ENCODE measurements around the gene SDR42E2. TPM values are rescaled to one million over a fixed set of nuclear protein-coding genes. Genes with fewer than 3 reads are reported as not detected.

SDR42E2 gene
- total RNA-seq, 1 experiment from 2014 or later = 0.05 TPM

DNA sequence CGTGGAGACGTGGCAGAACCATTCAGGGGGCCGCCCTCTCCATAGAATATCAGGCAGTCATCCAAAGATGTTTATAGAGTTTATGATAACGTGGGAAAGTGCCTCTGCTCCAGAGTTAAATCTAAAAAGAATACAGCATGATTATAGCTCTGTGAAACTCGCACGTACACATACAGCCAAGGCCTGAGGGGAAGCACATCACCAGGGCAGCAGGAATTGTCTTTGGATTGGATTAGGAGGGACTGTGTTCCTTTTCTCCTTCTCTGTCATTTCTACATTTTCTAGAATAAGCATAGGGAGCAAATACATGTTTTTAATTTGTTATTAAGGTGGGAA is 70.7 kb downstream of the SDR42E2 start:
- intact Hi-C loops (cut with micrococcal nuclease; ENCODE audit: unreplicated experiment) = no loop called here
- no peaks in the 10 kb centered on the region for H3K27me3 ChIP-seq (ENCODE audit: control insufficient read depth, insufficient read depth, low read length)
- peaks cover 8% of the 10 kb centered on the region; the same call in 1 of the 2 replicates for H3K4me1 ChIP-seq (ENCODE audit: control insufficient read depth, insufficient read depth, low read length)
- H3K36me3 ChIP-seq (ENCODE audit: control insufficient read depth, insufficient read depth, low read length) = no peaks in the 10 kb centered on the region
- DNase-seq (ENCODE audit: low read depth, low spot score) = no peak
- in situ Hi-C loops (cut with HindIII; ENCODE audit: low pct_unique_long_range_greater_than_20kb, low sequenced_read_pairs) = no loop called here
- peak overlapping the region in 1 of 2 experiments; percentile 43; a peak in 2 of 4 replicates for H3K4me3 ChIP-seq (ENCODE audit: low read depth in 2 of 2, low read length in 2 of 2)
- CTCF ChIA-PET = no interaction called here
- no peaks in the 10 kb centered on the region for H3K9me3 ChIP-seq (ENCODE audit: control insufficient read depth, insufficient read depth, low read depth, low read length)
- no TSS peak for BruUV-seq (replicated peaks)
- TF ChIP-seq POLR2AphosphoS5 (IDR thresholded peaks at IDR 0.05; ENCODE audit: low read depth, low read length) = no peak
- no peak for TF ChIP-seq TCF7L2 (IDR thresholded peaks at IDR 0.05; ENCODE audit: low read depth, low read length)
- TF ChIP-seq, protein P1, sequence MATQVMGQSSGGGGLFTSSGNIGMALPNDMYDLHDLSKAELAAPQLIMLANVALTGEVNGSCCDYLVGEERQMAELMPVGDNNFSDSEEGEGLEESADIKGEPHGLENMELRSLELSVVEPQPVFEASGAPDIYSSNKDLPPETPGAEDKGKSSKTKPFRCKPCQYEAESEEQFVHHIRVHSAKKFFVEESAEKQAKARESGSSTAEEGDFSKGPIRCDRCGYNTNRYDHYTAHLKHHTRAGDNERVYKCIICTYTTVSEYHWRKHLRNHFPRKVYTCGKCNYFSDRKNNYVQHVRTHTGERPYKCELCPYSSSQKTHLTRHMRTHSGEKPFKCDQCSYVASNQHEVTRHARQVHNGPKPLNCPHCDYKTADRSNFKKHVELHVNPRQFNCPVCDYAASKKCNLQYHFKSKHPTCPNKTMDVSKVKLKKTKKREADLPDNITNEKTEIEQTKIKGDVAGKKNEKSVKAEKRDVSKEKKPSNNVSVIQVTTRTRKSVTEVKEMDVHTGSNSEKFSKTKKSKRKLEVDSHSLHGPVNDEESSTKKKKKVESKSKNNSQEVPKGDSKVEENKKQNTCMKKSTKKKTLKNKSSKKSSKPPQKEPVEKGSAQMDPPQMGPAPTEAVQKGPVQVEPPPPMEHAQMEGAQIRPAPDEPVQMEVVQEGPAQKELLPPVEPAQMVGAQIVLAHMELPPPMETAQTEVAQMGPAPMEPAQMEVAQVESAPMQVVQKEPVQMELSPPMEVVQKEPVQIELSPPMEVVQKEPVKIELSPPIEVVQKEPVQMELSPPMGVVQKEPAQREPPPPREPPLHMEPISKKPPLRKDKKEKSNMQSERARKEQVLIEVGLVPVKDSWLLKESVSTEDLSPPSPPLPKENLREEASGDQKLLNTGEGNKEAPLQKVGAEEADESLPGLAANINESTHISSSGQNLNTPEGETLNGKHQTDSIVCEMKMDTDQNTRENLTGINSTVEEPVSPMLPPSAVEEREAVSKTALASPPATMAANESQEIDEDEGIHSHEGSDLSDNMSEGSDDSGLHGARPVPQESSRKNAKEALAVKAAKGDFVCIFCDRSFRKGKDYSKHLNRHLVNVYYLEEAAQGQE (IDR thresholded peaks at IDR 0.05; ENCODE audit: insufficient read depth in 1 of 2, low read depth in 2 of 2, low read length in 1 of 2) = no peak
- TF ChIP-seq SIN3A (IDR thresholded peaks at IDR 0.05; ENCODE audit: borderline replicate concordance, insufficient read depth, low read depth, low read length) = no peak
- TF ChIP-seq, protein P2, sequence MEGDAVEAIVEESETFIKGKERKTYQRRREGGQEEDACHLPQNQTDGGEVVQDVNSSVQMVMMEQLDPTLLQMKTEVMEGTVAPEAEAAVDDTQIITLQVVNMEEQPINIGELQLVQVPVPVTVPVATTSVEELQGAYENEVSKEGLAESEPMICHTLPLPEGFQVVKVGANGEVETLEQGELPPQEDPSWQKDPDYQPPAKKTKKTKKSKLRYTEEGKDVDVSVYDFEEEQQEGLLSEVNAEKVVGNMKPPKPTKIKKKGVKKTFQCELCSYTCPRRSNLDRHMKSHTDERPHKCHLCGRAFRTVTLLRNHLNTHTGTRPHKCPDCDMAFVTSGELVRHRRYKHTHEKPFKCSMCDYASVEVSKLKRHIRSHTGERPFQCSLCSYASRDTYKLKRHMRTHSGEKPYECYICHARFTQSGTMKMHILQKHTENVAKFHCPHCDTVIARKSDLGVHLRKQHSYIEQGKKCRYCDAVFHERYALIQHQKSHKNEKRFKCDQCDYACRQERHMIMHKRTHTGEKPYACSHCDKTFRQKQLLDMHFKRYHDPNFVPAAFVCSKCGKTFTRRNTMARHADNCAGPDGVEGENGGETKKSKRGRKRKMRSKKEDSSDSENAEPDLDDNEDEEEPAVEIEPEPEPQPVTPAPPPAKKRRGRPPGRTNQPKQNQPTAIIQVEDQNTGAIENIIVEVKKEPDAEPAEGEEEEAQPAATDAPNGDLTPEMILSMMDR (IDR thresholded peaks at IDR 0.05) = no peak
- no peak overlapping the region for H3K27ac ChIP-seq (ENCODE audit: low read length)
- no peak; the same call in 1 of the 2 replicates for ATAC-seq
- POLR2A ChIA-PET = no interaction called here

DNA sequence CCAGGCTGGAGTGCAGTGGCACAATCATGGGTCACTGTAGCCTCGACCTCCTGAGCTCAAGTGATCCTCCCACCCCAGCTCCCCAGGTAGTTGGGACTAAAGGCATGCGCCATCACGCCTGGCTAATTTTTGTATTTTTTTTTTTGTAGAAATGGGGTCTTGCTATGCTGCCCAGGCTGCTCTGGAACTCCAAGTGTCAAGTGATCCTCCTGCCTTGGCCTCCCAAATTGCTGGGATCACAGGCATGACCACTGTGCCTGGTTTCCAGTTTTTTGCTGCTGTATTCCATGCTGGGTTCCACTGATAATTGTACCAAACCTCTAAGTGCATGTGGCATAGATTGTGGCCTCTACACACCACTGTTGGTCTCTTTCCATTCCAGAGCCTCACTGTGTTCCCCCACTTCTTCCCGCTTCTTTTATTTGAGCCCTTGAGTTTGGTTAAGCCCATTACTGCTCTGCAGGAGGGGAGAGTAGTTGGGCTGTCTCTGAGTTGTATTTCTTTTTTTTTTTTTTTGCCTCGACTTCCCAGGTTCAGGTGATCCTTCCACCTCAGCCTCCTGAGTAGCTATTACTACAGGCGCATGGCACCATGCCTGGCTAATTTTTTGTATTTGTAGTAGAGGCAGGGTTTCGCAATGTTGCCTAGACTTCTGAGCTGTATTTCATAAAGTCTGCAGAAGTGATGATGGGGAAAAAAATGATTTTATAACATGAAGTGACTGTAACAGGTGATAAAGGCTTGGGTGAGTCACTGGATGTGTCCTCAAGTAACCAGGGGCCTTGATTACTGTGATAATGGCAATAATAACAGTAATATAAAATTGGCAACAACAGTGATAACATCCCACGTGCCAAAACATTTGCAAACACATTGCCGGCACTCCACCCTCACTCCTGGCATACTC is 73.8 kb downstream of the SDR42E2 start:
- intact Hi-C loops (cut with micrococcal nuclease; ENCODE audit: unreplicated experiment) = no loop called here
- no TSS peak for BruUV-seq (replicated peaks)
- POLR2A ChIA-PET = no interaction called here
- H3K27me3 ChIP-seq (ENCODE audit: control insufficient read depth, insufficient read depth, low read length) = no peaks in the 10 kb centered on the region
- ATAC-seq = no peak
- no peaks in the 10 kb centered on the region for H3K36me3 ChIP-seq (ENCODE audit: control insufficient read depth, insufficient read depth, low read length)
- no peak for TF ChIP-seq POLR2AphosphoS5 (IDR thresholded peaks at IDR 0.05; ENCODE audit: low read depth, low read length)
- TF ChIP-seq TCF7L2 (IDR thresholded peaks at IDR 0.05; ENCODE audit: low read depth, low read length) = no peak
- TF ChIP-seq, protein P2 (IDR thresholded peaks at IDR 0.05) = no peak
- TF ChIP-seq, protein P1 (IDR thresholded peaks at IDR 0.05; ENCODE audit: insufficient read depth in 1 of 2, low read depth in 2 of 2, low read length in 1 of 2) = no peak
- TF ChIP-seq SIN3A (IDR thresholded peaks at IDR 0.05; ENCODE audit: borderline replicate concordance, insufficient read depth, low read depth, low read length) = no peak
- H3K27ac ChIP-seq (ENCODE audit: low read length) = no peak overlapping the region
- H3K4me3 ChIP-seq (ENCODE audit: low read depth in 2 of 2, low read length in 2 of 2) = no peak overlapping the region
- DNase-seq (ENCODE audit: low read depth, low spot score) = no peak
- CTCF ChIA-PET = no interaction called here
- in situ Hi-C loops (cut with HindIII; ENCODE audit: low pct_unique_long_range_greater_than_20kb, low sequenced_read_pairs) = no loop called here
- H3K9me3 ChIP-seq (ENCODE audit: control insufficient read depth, insufficient read depth, low read depth, low read length) = no peaks in the 10 kb centered on the region
- H3K4me1 ChIP-seq (ENCODE audit: control insufficient read depth, insufficient read depth, low read length) = peaks cover 8% of the 10 kb centered on the region; the same call in 1 of the 2 replicates
